Suprapubic skin (tissue), 4 donors: ENCODE results near the gene TPSB2. TPM values are rescaled to one million over a fixed set of nuclear protein-coding genes. Genes with fewer than 3 reads are reported as not detected.

ENCODE experiments used
- DNase-seq, 2 donors: peaks; one replicate each; pipeline ENCODE4 v3.0.0-alpha.2; 2019; ENCODE audit warnings: low spot score in 2 of 2
- H3K27ac ChIP-seq: fragments of 200-600 bp; sonication (generic); one replicate; pipeline ENCODE4 v1.5.1; 2019
- H3K27me3 ChIP-seq: fragments of 200-600 bp; sonication (generic); one replicate; pipeline ENCODE4 v1.5.1; 2019
- H3K36me3 ChIP-seq: fragments of 200-600 bp; sonication (generic); one replicate; pipeline ENCODE4 v1.5.1; 2019
- H3K4me1 ChIP-seq: fragments of 200-600 bp; sonication (generic); one replicate; pipeline ENCODE4 v1.5.1; 2019
- H3K4me3 ChIP-seq: fragments of 200-600 bp; sonication (generic); one replicate; pipeline ENCODE4 v1.5.1; 2019; ENCODE audit warnings: mild to moderate bottlenecking
- H3K9me3 ChIP-seq: fragments of 200-600 bp; sonication (generic); one replicate; pipeline ENCODE4 v1.5.1; 2019
- CTCF ChIP-seq, 2 donors: fragments of 200-600 bp in 1 of 2; fragments of 450-650 bp in 1 of 2; sonication (generic) in 1 of 2; IDR thresholded peaks; one replicate each; pipeline ENCODE4 v1.5.1; 2016 to 2019; ENCODE audit warnings: antibody characterized with exemption in 2 of 2, mild to moderate bottlenecking in 1 of 2, moderate library complexity in 1 of 2
- EP300 ChIP-seq: sonication (generic); formaldehyde crosslinking; IDR thresholded peaks from one replicate; pipeline ENCODE4 v1.6.1; 2017; ENCODE audit warnings: antibody characterized with exemption
- POLR2A ChIP-seq, 2 donors: fragments of 450-650 bp; IDR thresholded peaks; one replicate each; pipeline ENCODE4 v1.6.1; 2017; ENCODE audit warnings: antibody characterized with exemption in 2 of 2, mild to moderate bottlenecking in 2 of 2, moderate library complexity in 2 of 2
- POLR2AphosphoS5 ChIP-seq, 3 donors: sonication (generic); formaldehyde crosslinking; IDR thresholded peaks; one replicate each; pipeline ENCODE4 v1.6.1; 2017; ENCODE audit warnings: antibody characterized with exemption in 3 of 3
- WGBS: methylation state at CpG from one replicate; pipeline ENCODE4 v1.1.5; 2018; 5-methylcytosine and 5-hydroxymethylcytosine counted together
- total RNA-seq, 4 donors: library from RNA; depleted of rRNA; stranded (reverse); fragments of >200 nt; gene quantifications; one replicate each; pipeline ENCODE4 v1.1.0, GENCODE V29; 2016

TPSB2 gene
- total RNA-seq, 4 donors from 2014 or later = 13.0 to 36.9 (median 22.5) TPM

- peaks cover 10% of the 10 kb centered on the region for H3K36me3 ChIP-seq
- H3K9me3 ChIP-seq = no peaks in the 10 kb centered on the region
- TF ChIP-seq POLR2A (IDR thresholded peaks at IDR 0.05) (no peak), EP300 (no peak), POLR2AphosphoS5 (IDR thresholded peaks at IDR 0.05) (no peak), CTCF (IDR thresholded peaks at IDR 0.05) (no peak)
- 93% methylated on average over 41 of the region's 65 CpGs for WGBS
- DNase-seq = no peak
- H3K4me3 ChIP-seq = no peak overlapping the region
- no peaks in the 10 kb centered on the region for H3K4me1 ChIP-seq
- H3K27me3 ChIP-seq = peaks cover 23% of the 10 kb centered on the region
- H3K27ac ChIP-seq = no peak overlapping the region
These were observed 18.3 kb downstream of the TPSB2 start for GRCh38 chr16:1211451-1212268.

GRCh38 chr16:1210461-1210860 lies 19.5 kb downstream of the TPSB2 start:
- H3K4me1 ChIP-seq = no peaks in the 10 kb centered on the region
- H3K4me3 ChIP-seq = no peak overlapping the region
- H3K27me3 ChIP-seq = peaks cover 33% of the 10 kb centered on the region
- DNase-seq = no peak
- WGBS = 93% methylated on average over 15 of the region's 23 CpGs
- H3K27ac ChIP-seq = no peak overlapping the region
- no peak for TF ChIP-seq POLR2AphosphoS5 (IDR thresholded peaks at IDR 0.05)
- TF ChIP-seq CTCF (IDR thresholded peaks at IDR 0.05) = no peak
- no peak for TF ChIP-seq POLR2A (IDR thresholded peaks at IDR 0.05)
- TF ChIP-seq EP300 = no peak
- peaks cover 10% of the 10 kb centered on the region for H3K36me3 ChIP-seq
- H3K9me3 ChIP-seq = no peaks in the 10 kb centered on the region

- H3K27ac ChIP-seq = no peak overlapping the region
- peaks cover 33% of the 10 kb centered on the region for H3K27me3 ChIP-seq
- H3K4me1 ChIP-seq = no peaks in the 10 kb centered on the region
- H3K9me3 ChIP-seq = no peaks in the 10 kb centered on the region
- TF ChIP-seq POLR2A (IDR thresholded peaks at IDR 0.05) (no peak), CTCF (IDR thresholded peaks at IDR 0.05) (no peak), POLR2AphosphoS5 (IDR thresholded peaks at IDR 0.05) (no peak), EP300 (no peak)
- no peak for DNase-seq
- peaks cover 10% of the 10 kb centered on the region for H3K36me3 ChIP-seq
- WGBS = 97% methylated on average over 29 of the region's 43 CpGs
- H3K4me3 ChIP-seq = no peak overlapping the region
These were observed 20.9 kb downstream of the TPSB2 start for GRCh38 chr16:1209081-1209480.

- H3K36me3 ChIP-seq = peaks cover 10% of the 10 kb centered on the region
- TF ChIP-seq POLR2A (IDR thresholded peaks at IDR 0.05) (no peak), POLR2AphosphoS5 (IDR thresholded peaks at IDR 0.05) (no peak), CTCF (IDR thresholded peaks at IDR 0.05) (no peak), EP300 (no peak)
- no peak for DNase-seq
- H3K4me1 ChIP-seq = no peaks in the 10 kb centered on the region
- no peaks in the 10 kb centered on the region for H3K9me3 ChIP-seq
- 79% methylated on average over 16 of the region's 22 CpGs for WGBS
- H3K4me3 ChIP-seq = no peak overlapping the region
- H3K27ac ChIP-seq = no peak overlapping the region
- peaks cover 33% of the 10 kb centered on the region for H3K27me3 ChIP-seq
These were observed 21.6 kb downstream of the TPSB2 start for GRCh38 chr16:1208239-1208830.

- peaks cover 9% of the 10 kb centered on the region for H3K36me3 ChIP-seq
- no peaks in the 10 kb centered on the region for H3K9me3 ChIP-seq
- TF ChIP-seq CTCF (IDR thresholded peaks at IDR 0.05) = no peak
- no peak for TF ChIP-seq EP300
- no peak for TF ChIP-seq POLR2A (IDR thresholded peaks at IDR 0.05)
- H3K27me3 ChIP-seq = peaks cover 33% of the 10 kb centered on the region
- DNase-seq = no peak
- H3K4me1 ChIP-seq = no peaks in the 10 kb centered on the region
- H3K27ac ChIP-seq = no peak overlapping the region
- WGBS = 57% methylated on average over 9 of the region's 16 CpGs
- H3K4me3 ChIP-seq = no peak overlapping the region
These were observed 23.2 kb downstream of the TPSB2 start for GRCh38 chr16:1206786-1207185.
